Kidney capillary endothelial cell (primary cell): ENCODE results near the gene CROCC.

Source experiments
- DNase-seq: peaks from one replicate; pipeline ENCODE4 v3.0.0-alpha.2; 2018; ENCODE audit warnings: low spot score

The CROCC gene

DNA sequence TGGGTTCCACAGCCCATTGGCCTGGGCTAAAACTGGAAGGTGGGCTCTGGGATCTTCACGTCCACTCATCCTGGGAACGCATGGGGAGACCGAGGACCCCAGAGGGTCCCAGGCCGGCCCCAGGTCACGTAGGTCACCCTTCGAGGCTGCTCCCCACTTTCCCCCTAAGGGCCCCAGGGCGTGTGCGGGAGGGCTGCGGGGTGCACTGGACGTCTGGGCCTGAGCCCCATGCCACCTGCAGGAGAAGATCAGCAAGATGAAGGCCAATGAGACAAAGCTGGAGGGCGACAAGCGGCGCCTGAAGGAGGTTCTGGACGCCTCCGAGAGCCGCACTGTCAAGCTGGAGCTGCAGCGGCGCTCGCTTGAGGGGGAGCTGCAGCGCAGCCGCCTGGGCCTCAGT, 46.2 kb downstream of the CROCC start:
- DNase-seq = no peak

DNA sequence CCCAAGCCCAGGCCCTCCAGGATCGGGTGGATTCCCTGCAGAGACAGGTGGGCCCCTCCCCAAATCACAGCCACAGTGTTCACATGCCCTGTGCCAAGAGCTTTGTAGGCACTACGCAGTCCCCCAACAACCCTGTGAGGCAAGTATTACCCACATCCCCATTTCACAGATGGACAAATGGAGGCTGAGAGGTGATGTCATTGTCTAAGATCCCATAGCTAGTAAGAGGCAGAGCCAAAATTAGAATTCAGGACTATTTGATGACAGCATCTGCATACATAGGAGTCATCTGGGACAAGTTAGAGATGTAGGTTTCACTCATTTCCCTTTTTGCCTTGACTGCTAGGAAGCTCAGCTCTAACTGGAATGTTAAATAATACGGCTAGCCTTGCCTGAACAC, 46.6 kb downstream of the CROCC start:
- no peak for DNase-seq

DNA sequence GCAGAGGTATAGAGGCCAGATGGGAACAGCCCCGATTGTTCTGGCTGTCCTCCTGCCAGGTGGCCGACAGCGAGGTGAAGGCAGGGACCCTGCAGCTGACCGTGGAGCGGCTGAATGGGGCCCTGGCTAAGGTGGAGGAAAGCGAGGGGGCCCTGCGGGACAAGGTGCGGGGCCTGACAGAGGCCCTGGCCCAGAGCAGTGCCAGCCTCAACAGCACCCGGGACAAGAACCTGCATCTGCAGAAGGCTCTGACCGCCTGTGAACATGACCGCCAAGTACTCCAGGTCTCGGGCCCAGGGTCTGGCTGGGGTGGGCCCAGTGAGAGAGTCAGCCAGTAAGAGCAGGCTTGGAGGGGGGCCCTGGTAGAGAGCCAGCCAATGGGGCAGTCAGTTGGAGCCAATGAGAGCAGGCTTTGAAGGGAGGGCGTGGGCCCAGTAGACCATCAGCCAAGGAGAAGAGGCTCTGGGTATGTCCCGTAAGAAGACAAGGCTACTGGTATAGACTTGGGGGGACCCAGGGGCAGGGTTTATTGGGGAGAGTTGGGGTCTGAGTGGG, 47.4 kb downstream of the CROCC start:
- no peak for DNase-seq

DNA sequence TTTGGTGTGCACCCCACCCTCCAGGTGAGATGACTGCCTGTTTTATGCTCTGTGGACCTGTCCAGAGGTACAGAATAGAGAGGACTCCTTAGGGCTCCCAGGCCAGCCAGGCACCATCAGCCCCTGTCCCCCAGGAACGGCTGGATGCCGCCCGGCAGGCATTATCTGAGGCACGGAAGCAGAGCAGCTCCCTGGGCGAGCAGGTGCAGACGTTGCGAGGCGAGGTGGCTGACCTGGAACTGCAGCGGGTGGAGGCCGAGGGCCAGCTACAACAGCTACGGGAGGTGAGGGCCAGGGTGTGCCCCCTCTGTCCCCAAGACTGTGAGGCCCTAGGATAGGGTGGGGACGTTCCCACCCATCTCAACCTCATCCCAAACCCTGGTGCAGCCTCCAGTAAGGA, 47.9 kb downstream of the CROCC start:
- no peak for DNase-seq

DNA sequence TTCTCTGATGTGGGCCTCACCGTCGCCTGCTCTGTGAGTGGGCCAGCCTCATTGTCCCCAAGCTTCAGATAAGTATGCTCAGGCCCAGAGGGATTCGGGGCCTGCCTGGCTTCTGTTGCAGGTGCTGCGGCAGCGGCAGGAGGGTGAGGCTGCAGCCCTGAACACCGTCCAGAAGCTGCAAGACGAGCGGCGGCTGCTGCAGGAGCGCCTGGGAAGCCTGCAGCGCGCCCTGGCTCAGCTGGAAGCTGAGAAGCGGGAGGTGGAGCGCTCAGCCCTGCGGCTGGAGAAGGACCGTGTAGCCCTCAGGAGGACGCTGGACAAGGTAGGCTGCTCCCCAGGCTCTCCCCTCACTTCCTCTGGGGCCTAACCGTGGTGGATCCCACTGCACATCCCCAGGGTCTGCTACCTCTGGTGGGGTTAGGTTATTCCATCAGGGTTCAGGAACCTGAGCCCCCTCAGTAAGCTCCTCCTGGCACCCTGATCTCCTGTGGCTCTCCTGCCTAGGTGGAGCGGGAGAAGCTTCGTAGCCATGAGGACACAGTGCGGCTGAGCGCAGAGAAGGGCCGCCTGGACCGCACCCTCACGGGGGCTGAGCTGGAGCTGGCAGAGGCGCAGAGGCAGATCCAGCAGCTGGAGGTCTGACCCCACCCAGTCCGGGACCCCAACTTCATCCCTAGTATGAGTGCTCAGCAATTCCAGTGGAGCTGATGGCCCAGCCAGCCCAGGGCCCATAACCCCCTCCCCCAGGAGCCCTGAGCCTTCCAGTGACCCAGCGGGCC, 48.6 kb downstream of the CROCC start:
- DNase-seq = no peak

DNA sequence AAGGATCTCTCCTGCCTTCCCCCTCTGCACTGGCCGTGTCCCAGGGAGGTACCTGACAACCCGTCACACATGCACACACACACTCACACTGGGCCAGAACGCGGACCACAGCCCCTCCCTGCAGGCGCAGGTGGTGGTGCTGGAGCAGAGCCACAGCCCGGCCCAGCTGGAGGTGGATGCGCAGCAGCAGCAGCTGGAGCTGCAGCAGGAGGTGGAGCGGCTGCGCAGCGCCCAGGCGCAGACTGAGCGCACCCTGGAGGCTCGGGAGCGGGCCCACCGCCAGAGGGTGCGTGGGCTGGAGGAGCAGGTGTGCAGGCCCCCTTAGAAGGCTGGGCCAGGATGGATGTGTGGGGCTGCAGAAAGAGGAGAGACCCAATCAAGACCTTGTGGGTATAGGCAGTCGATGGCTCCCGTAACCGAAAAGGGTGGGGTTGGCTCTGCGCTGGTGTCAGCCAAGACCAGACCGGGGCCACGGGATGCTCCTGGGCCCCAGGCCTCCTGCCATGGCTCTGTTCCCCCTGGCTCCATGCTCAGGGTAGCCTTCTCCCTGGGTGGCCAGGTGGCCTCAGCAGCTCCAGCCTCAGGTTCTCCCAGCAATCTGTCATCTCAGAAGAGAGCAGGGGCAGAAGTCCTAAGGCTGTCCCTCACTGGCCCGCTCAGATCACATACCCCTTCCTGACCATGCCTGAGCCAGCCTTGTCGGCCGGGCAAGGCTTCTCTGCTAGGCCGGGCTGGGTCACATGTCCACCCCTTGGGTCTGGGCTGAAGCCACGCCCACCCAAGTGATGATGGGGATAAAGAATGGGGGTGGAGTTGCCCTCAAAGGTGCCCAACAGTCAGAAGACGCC, 49.8 kb downstream of the CROCC start:
- DNase-seq = no peak

DNA sequence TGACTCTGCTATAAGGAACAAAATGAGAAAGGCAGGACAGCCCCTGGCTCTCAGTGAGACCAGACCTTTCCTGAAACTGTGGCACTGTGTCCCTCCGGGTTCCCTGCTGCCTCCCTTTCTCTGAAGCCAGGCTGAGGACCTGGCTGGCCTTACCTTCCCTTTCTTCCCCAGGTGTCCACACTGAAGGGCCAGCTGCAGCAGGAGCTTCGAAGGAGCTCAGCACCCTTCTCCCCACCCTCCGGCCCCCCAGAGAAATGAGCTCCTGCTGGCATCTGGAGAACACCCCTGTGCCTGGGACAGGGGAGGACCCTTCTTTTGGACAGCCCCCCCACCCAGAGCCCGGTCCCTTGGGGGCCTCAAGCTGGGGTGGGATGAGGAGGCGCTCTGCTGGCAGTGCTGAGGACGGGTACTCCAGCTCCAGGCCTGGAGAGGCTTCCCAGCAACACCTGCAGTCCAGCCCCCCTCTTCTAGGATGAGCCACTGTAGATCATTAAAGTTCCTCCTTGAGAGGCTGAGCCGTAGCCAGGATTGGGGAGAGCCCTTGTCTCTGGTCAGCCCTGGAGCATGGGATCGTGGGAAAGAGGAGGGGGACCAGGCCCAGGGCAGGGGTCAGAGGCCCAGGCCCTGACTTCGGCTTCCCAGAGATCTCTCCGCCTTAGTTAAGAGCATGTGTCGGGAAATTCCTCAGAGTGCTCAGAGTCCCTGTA, 50.6 kb downstream of the CROCC start:
- DNase-seq = no peak

DNA sequence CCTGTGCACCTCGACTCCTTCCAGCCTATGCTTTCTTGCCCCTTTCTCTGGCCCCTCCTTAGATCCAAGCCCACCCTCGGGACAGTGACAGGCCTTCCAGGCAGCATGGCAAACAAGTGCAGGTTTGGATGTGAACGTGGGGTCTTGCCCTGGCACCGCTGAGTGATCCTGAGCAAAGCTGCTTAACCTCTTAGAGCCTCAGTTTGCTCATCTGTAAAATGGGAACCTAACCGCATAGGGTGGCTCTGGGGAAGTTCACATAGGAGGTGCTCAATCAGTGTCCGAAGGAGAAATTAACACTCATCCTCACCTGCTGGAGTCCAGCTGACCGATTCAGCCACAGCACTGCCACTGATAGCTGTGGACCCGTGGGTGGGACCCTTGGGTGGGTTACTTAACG, 51.5 kb downstream of the CROCC start:
- DNase-seq = no peak

DNA sequence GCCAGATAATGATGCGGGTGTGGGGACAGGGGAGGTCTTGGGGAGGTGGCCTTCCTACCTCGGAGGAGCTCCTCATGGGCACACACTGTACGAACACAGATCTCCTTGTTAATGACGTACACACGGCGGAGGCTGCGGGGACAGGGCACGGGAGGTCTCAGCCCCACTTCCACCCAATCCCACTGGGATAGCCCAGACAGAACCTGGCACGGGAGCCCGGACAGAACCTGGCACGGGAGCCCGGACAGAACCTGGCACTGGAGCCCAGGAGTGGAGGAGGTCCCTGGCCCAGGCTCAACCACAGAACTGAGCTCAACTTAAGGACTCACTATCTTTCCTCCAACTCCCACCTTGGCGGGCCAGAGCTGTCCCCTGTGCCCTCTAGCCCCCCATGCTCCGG, 53.5 kb downstream of the CROCC start:
- no peak for DNase-seq

DNA sequence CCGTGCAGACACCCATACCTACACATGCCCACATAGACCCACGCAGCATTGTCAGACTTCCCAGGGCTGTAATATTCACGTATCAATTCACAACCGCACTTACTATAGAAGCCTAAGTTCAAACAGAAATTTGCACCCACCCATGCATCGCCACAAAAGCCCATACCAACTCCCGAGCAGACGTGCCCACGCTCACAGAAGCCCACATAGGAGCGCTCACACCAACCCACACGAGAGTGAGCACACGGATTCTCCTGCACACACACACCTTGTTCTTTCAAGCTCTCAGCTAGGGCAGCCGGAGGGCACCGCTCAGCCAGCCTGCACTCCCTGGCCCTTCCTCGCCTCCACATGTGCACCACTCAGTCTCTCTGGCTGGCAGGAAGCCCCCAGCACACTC, 54.1 kb downstream of the CROCC start:
- DNase-seq = no peak

DNA sequence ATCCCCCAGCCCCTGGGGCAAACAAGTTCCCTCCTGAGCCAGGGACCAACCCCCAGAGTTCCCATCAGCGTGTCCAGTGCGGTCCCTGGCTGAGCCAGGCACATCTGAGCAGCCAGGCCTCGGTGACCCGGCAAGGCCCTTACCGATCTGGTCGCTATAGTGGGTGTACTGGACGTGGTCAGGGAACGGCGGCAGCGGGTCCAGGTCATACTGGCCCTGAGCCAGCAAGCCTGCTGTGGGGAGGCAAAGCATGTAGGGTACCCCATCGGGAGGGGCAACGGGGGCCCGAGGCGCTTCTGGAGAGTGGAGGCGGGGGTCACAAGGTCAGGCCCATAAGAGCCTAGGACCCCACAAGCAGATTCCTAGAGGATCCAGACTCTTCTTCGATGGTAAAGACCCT, 55.2 kb downstream of the CROCC start:
- DNase-seq = no peak

DNA sequence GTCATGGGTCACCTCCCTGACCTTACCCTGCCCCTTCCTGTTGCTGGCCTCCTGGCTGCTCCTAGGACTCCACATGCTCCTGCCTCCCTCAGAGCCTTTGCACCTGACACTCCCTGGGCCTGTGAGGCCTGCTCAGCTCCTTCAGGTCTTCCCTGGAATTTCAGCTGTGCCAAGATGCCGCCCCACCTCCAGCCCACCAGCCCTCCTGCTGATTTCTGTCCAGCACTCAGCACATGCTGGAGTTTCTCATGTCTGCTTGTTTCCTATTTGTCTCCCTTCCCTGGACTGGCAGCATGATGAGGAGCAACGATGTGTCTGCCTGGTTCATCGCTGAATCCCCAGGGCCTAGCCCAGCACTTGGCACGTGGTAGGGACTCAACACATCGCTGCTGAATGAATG, 55.6 kb downstream of the CROCC start:
- no peak for DNase-seq

DNA sequence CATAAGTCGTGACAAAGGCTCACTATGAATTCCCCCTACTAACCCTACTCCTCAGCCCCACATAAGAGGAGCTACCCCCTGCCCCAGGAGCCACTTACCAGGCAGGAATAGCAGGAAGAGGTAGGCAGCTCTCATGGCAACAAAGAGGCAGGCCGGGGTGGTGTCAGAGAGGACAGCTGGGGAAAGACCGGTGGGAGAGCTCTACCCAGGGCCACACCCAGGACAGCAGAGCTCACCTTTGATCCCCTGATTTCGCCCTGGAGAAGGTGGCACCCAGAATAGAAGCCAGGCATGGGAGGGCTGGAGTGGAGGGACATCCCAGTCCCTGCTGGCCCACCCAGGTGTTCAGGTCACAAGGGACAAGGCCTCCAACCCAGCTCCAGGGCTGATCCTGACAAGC, 56.4 kb downstream of the CROCC start:
- no peak for DNase-seq

DNA sequence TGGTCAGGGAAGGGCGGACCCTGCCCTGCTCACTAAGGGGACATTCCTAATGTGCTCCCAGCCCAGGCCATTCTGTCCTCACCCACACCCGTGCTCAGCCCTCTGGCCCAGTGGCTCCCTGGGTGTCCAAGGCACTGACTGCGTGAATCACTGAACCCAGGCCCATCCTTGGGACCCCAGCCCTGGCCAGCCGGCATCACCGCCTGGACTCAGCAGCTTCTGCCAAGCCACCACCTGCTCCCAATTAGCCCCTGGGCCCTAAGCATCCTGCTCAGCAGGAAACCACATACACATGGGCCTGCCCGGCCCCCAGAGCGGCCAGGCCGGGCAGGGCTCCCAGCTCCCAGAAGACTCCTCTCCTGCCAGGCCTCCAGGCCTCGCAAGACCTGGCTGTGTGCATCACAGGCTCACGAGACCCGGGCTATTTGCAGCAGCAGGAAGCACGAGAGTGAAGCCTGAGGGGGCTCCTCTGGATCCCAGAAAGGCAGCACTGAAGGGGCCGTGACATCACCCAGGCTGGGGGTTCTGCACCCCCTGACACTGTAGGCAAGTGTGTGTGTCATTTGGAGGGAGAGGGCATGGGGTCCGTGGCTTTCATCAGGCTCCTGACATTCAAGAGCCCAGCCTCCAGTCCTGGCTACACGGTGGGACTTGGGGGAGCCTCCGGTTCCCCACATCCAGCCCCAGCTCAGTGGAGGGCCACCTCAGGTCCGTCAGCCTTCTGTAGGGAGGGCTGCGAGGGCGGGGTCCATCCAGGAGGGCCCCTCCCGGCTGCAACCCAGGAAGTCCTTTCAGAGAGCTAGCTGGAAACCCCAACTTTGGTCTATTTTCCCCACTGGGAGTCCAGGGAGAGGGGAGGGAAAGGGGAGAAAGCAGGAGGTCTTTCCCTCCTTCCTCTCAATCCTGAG, 57.1 kb downstream of the CROCC start:
- no peak for DNase-seq

DNA sequence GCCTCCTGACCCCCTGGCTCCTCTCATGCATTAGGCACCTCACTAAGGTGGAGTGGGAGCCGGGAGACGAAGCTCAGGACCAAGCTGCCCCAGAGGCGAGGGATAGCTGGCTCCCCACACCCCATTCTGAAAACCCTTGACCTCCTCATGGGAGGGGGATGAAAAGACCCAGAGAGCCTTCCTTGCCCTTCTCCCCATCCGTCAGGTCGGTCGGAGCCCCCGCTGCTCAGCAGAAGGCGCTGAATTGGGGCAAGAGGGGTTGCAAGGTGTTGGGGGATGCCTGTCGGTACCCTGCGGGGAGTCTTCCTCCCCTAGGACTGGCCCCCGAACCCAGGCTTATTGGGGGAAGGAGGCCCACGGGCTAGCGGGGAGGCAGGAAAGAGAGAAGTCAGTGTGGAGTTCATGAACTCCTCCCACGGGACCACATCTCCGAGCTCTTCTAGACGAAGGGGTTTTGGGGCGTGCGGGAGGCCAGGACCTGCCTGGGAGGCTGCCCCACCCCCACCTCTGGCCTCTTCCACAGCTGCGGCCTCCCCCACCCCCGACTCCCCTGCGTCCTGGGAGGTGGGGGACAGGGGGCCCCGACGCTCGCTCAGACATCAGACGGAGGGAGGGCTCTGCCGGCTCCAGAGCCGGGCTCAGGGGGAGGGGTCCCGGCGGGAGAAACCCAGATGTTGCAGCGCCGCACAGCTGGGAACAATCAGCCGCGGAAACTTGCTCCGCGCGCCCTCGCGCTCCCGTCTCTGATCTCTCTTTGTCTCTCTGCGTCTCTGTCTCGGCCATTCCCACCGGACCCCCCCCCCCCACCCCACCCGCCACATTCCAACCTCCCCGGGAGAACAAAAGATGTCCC, 58.0 kb downstream of the CROCC start:
- DNase-seq = no peak

DNA sequence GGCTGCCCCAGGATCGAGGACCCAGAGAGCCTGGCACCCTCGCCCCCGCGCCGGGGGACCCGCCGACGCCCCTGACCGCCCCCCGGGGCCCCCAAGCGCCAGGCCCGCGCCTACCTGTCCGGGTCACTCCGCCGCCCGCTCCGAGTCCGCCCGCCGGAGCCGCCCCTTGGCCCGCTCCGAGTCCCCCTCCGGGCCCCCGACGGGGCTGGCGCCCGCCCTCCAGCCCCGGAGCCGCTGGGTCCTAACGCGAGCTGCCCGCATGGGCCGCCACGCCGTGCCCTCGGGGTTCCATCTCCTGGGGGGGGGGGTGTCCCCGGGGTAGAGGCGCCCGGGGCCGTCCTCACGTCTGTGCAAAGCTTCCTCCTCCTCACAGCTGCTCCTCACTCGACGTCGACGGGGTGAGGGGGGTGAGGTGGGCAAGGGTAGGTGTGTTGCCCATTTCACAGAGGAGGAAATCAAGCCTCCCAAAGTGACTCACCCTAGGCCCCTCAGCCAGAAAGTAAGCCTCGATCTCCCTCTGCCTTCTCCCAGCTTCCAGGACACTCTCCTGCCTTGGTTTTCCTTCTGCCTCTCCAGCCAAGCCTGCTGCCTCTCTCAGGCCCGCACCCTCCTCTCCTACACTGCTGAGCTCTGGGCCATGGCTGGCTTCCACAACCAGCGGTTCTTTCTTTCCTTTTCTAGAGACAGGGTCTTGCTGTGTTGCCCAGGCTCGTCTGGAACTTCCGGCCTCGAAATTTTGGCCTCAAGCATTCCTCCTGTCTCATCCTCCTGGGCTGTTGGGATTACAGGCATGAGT, 58.9 kb downstream of the CROCC start, which contains the start of gene MFAP2:
Gene MFAP2 (minus strand): TSS at position 148 of the 796 bp plus-strand sequence. CDS start 2,347 bp downstream, outside the sequence.
- no peak for DNase-seq

DNA sequence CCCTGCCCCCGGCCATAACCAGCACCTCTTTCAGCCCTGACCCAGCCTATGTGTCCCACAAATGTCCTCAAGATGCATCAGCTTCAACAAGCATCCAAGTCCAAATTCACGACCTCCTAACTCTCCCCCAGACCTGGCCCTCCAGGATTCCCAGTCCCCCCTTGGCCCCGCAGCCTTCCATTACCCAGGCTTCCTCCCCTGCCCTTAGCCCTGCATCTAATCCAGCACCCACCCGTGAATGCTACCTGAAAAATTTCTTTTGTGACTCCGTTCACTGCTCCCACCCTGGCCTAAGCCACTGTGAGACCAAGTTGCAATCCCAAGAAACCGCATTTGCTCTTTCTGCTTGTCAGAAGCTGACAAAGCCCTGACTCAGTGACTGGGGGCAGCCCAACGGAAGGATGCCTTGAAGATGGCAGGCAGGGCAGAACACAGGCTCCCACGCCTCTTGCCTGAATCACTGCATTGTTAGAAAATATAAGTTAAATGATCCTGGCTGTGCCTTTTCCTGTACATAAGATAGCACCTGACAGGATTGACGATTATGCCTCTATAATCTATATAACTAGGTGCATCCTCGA, 59.6 kb downstream of the CROCC start:
- peak; percentile 73 for DNase-seq

DNA sequence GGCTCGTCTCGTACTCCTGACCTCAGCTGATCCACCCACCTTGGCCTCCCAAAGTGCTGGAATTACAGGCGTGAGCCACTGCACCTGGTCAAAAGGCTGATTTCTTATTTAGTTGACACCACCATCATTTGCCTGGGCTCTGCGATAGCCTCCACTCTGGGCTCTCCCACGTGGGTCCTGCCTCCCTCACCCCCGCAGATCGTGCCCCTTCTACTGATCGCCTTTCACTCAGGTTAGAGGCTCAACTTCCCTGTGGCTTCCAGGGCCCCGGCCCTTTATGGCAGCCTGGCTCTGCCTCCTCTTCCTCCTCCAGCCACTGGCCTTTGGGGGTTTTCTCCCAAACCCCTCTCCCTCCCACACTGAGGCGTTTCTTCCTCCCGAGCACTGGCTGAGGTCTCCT, 61.2 kb downstream of the CROCC start:
- DNase-seq = no peak

DNA sequence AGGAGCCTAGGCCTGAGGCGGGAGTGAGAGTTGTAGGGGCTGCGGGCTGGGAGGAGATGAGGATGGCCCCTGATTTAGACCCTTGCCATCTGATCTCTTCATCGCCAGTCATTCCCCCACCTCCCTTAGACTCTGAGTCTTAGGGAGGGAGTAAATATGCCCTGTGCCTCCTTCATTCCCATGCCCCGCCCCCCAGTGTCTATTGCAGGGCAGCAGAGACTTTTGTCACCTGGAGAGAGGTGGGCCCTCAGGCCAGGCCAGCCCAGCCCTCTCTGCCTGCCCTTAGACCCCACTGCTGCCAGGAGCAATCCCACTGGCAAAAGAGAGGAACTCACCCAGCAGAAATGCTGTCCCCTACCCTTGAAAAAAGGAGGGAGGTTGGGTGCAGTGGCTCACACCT, 61.9 kb downstream of the CROCC start:
- DNase-seq = no peak
